ENCODE data around the gene GBA3.

GBA3 gene

DNA sequence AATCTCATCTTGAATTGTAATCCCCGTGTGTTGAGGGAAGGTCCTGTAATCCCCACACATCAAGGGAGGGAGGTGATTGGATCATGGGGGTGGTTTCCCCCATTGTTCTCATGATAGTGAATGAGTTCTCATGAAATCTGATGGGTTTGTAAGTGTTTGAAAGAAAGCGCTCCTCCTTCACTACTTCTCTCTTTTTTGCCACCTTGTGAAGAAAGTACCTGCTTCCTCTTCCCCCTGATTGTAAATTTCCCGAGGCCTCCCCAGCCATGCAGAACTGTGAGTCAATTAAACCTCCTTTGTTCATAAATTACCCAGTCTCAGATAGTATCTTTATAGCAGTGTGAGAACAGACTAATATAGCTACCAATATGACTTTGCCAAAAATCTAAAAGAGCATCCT, 41.1 kb downstream of the GBA3 start:
- TF ChIP-seq, protein P1, sequence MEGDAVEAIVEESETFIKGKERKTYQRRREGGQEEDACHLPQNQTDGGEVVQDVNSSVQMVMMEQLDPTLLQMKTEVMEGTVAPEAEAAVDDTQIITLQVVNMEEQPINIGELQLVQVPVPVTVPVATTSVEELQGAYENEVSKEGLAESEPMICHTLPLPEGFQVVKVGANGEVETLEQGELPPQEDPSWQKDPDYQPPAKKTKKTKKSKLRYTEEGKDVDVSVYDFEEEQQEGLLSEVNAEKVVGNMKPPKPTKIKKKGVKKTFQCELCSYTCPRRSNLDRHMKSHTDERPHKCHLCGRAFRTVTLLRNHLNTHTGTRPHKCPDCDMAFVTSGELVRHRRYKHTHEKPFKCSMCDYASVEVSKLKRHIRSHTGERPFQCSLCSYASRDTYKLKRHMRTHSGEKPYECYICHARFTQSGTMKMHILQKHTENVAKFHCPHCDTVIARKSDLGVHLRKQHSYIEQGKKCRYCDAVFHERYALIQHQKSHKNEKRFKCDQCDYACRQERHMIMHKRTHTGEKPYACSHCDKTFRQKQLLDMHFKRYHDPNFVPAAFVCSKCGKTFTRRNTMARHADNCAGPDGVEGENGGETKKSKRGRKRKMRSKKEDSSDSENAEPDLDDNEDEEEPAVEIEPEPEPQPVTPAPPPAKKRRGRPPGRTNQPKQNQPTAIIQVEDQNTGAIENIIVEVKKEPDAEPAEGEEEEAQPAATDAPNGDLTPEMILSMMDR (IDR thresholded peaks at IDR 0.05; ENCODE audit: low read depth, low read length, missing control alignments) = no peak
- H3K4me3 ChIP-seq (replicated peaks; ENCODE audit: low read depth, low read length) = no peak overlapping the region
- DNase-seq (ENCODE audit: extremely low read depth, low read depth) = no peak

DNA sequence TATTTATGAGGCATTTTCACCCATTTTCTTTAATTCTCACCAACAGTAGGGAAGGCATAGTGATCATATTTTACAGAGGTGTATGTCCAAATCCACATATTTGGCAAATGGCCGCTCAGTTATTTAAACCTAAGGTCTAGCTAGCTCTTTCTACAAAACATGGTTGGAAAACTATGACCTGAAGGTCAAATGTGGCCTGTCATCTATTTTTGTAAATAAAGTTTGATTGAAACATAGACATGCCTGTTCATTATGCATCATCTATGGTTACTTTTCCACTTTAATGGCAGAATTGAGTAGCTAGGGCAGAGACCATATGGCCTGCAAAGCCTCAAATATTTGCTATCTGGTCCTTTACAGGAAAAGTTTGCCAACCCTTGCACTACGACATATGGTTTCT, 44.2 kb downstream of the GBA3 start:
- no peak overlapping the region for H3K4me3 ChIP-seq (replicated peaks; ENCODE audit: low read depth, low read length)
- TF ChIP-seq, protein P1 (IDR thresholded peaks at IDR 0.05; ENCODE audit: low read depth, low read length, missing control alignments) = no peak
- DNase-seq (ENCODE audit: extremely low read depth, low read depth) = no peak

- no peak for DNase-seq (ENCODE audit: extremely low read depth, low read depth)
- no peak overlapping the region for H3K4me3 ChIP-seq (replicated peaks; ENCODE audit: low read depth, low read length)
- TF ChIP-seq, protein P1 (IDR thresholded peaks at IDR 0.05; ENCODE audit: low read depth, low read length, missing control alignments) = no peak
Measured at GRCh38 chr4:22739968-22740367, 47.2 kb downstream of the GBA3 start.

- TF ChIP-seq, protein P1 (IDR thresholded peaks at IDR 0.05; ENCODE audit: low read depth, low read length, missing control alignments) = no peak
- H3K4me3 ChIP-seq (replicated peaks; ENCODE audit: low read depth, low read length) = no peak overlapping the region
- DNase-seq (ENCODE audit: extremely low read depth, low read depth) = no peak
Measured at GRCh38 chr4:22741744-22742143, 49.0 kb downstream of the GBA3 start.

DNA sequence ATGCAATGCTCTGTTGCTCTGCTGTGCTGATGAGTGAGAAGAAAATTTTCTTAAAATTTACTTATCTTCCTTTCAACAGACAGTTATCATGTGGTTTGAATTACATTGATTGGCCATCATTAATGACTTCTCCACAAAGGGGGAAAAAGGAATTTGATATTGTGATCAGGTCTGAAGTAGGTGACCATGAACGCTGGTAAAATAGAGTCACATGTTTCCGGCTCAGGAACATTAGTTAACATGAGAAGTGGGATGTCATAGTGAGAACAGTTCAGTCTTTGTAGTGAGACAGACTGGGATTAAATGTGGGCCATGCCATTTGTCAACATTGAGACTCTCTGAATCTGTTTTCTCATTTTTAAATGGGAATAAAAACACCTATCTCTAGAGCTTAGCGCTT, 50.6 kb downstream of the GBA3 start:
- H3K4me3 ChIP-seq (replicated peaks; ENCODE audit: low read depth, low read length) = no peak overlapping the region
- no peak for DNase-seq (ENCODE audit: extremely low read depth, low read depth)
- TF ChIP-seq, protein P1 (IDR thresholded peaks at IDR 0.05; ENCODE audit: low read depth, low read length, missing control alignments) = no peak

DNA sequence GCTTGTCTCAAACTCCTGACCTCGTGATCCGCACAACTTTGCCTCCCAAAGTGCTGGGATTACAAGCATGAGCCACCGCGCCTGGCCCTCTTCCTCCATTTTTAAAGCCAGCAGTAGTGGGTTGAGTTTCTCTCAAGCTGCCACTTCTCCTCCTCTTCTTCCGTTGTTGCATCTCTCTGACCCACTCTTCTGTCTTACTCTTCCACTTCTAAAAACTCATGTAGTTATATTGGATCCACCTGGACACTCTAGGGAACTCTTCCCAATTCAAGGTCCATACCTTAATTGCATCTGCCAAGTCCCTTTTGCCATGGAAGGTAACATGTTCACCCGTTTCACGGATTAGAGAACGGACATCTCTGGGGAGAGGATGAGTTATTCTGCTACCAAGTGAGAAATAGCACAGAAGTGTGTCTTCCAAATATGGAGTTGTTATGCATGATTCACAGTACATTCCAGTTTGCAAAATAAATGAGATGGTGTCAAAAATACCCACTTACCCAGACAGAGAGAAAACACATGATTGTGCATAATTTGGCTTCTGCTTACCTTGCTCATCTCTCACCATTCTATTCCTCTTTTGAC, 51.8 kb downstream of the GBA3 start:
- TF ChIP-seq, protein P1 (IDR thresholded peaks at IDR 0.05; ENCODE audit: low read depth, low read length, missing control alignments) = no peak
- DNase-seq (ENCODE audit: extremely low read depth, low read depth) = no peak
- no peak overlapping the region for H3K4me3 ChIP-seq (replicated peaks; ENCODE audit: low read depth, low read length)

DNA sequence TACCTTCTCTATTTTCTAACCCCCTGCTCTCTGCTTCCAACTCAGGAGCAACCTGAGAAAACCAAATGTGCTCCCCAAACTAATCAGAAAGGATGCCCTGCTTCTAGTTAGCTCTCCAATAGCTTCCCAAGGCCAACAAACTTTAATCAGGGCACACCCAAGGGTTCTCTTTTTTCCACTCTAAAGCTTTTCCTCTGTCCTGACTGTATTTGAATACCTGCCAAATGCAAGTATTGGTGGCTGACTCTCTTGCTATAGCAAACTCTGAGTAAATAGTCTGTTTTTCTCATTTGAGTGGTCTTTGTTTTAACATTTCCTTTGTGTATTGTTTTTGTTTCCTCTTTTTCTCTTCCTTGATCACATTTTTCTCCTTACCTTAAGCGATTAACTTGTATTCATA, 52.5 kb downstream of the GBA3 start:
- TF ChIP-seq, protein P1 (IDR thresholded peaks at IDR 0.05; ENCODE audit: low read depth, low read length, missing control alignments) = no peak
- no peak for DNase-seq (ENCODE audit: extremely low read depth, low read depth)
- H3K4me3 ChIP-seq (replicated peaks; ENCODE audit: low read depth, low read length) = no peak overlapping the region

Data from HFF-Myc (cell line).